Common myeloid progenitor, CD34-positive (primary cell): ENCODE results near the gene WAC.

Experiments
- CTCF ChIA-PET: fragments of 350-600 bp; sonication (Branson Sonifier 250); formaldehyde crosslinking; loops from one replicate; lab custom pipeline; 2021; ENCODE audit warnings: antibody characterized with exemption; lab: Charles Lee
- POLR2A ChIA-PET: fragments of 350-600 bp; sonication (Branson Sonifier 250); formaldehyde crosslinking; loops from one replicate; lab custom pipeline; 2021; ENCODE audit warnings: antibody characterized with exemption; lab: Charles Lee
- DNase-seq, 3 donors: peaks; one replicate each; pipeline versions ENCODE4 v3.0.0 to v3.0.0-alpha.2; 2013
- H3K27ac ChIP-seq, 2 experiments: 1 replicate in 1 of 2; 2 replicates in 1 of 2; pipeline ENCODE4 v1.7.0; 2013; ENCODE audit warnings: inconsistent platforms in 2 of 2, low read length in 2 of 2, mild to moderate bottlenecking in 2 of 2, low read depth in 1 of 2, moderate library complexity in 1 of 2; ENCODE audit not compliant: severe bottlenecking in 2 of 2, insufficient read depth in 1 of 2, poor library complexity in 1 of 2
- H3K27me3 ChIP-seq, 5 experiments: replicated peaks in 2 of 5; 1 replicate in 3 of 5; 2 replicates in 2 of 5; pipeline versions ENCODE4 v1.6.1 to v1.7.0; 2013; ENCODE audit warnings: low read length in 4 of 5, mild to moderate bottlenecking in 2 of 5, moderate library complexity in 2 of 5, inconsistent platforms in 1 of 5; ENCODE audit not compliant: insufficient read depth in 5 of 5, control insufficient read depth in 4 of 5
- H3K36me3 ChIP-seq, 4 experiments: 1 replicate in 2 of 4; 2 replicates in 2 of 4; pipeline versions ENCODE4 v1.6.1 to v1.7.0; 2013; ENCODE audit warnings: low read length in 3 of 4, control low read depth in 1 of 4, mild to moderate bottlenecking in 1 of 4; ENCODE audit not compliant: control insufficient read depth in 4 of 4, insufficient read depth in 4 of 4
- H3K4me1 ChIP-seq, 4 experiments: 1 replicate in 3 of 4; 2 replicates in 1 of 4; pipeline versions ENCODE4 v1.6.1 to v1.7.1; 2013; ENCODE audit warnings: low read length in 3 of 4, mild to moderate bottlenecking in 3 of 4, control low read depth in 1 of 4, inconsistent platforms in 1 of 4, moderate library complexity in 1 of 4; ENCODE audit not compliant: control insufficient read depth in 4 of 4, insufficient read depth in 4 of 4; ENCODE audit errors: control extremely low read depth in 1 of 4
- H3K4me3 ChIP-seq, 7 experiments: 1 replicate in 4 of 7; 2 replicates in 3 of 7; pipeline versions ENCODE4 v1.5.1 to v1.7.0; 2013; ENCODE audit warnings: mild to moderate bottlenecking in 7 of 7, low read length in 6 of 7, moderate library complexity in 6 of 7, inconsistent platforms in 2 of 7, low read depth in 2 of 7, control low read depth in 1 of 7; ENCODE audit not compliant: insufficient read depth in 4 of 7, control insufficient read depth in 1 of 7; ENCODE audit errors: extremely low read depth in 1 of 7
- H3K9me3 ChIP-seq, 5 experiments: 1 replicate in 4 of 5; 2 replicates in 1 of 5; pipeline versions ENCODE4 v1.6.1 to v1.7.1; 2013; ENCODE audit warnings: low read length in 4 of 5, mild to moderate bottlenecking in 2 of 5, inconsistent platforms in 1 of 5, low read depth in 1 of 5, moderate library complexity in 1 of 5; ENCODE audit not compliant: control insufficient read depth in 4 of 5, insufficient read depth in 2 of 5; ENCODE audit errors: control extremely low read depth in 1 of 5
- WGBS: methylation state at CpG from one replicate; pipeline ENCODE4 v1.1.5; 2013; ENCODE audit not compliant: insufficient coverage; 5-methylcytosine and 5-hydroxymethylcytosine counted together

Gene WAC

DNA sequence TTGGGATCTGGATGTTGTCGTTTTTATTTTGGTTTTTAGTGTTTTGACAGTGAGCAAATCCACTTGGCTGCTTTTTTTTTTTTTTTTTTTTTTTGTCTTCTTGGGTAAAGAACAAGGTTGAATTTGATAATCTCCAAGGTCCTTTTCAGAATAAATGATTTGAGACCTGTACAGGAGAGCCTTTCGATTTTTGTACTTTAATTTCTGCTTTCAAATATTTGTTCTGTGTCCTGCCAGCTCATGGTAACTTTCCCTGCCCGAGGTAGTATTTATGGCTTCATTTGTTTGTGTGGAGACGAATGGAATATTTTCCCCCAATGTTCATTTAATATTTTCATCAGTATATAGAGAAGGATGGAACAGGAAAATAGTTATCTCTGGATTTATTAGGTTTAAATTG is 19.9 kb downstream of the WAC start:
- POLR2A ChIA-PET = no interaction called here
- no peak for DNase-seq
- Histone ChIP-seq H3K4me1 (no peaks in the 10 kb centered on the region), H3K9me3 (no peaks in the 10 kb centered on the region), H3K27me3 (no peaks in the 10 kb centered on the region), H3K36me3 (peaks cover 37 to 68% (median 50%) of the 10 kb centered on the region in 4 experiments), H3K27ac (no peak overlapping the region), H3K4me3 (no peak overlapping the region)
- 100% methylated on average over 1 of the region's 4 CpGs for WGBS
- CTCF ChIA-PET = no interaction called here

DNA sequence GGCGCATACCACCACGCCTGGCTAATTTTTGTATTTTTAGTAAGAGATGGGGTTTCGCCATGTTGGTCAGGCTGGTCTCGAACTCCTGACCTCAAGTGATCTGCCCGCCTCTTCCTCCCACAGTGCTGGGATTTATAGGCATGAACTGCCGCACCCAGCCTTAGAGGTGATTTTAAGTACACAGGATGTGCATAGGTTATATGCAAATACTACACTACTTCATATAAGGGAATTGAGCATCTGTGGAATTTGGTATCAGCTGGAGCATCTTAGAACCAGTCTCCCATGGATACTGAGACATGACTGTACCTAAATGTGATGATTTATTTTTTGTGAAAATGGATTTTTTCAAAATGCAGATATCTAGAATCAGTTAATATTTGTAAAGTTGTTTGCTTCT is 21.1 kb downstream of the WAC start:
- no peak overlapping the region for H3K27ac ChIP-seq
- no CpG with 5 or more reads among the region's 6 CpGs for WGBS
- H3K4me3 ChIP-seq = no peak overlapping the region
- POLR2A ChIA-PET = no interaction called here
- no peak for DNase-seq
- H3K4me1 ChIP-seq = peaks cover 4 to 8% (median 6%) of the 10 kb centered on the region in 4 experiments
- CTCF ChIA-PET = interaction anchor here (1.5 to 1.9 kb wide), 3 partner anchors 8 to 12 kb away, joined by 3 to 9 read pairs (median 6); no protein-coding TSS in a partner anchor
- H3K27me3 ChIP-seq = no peaks in the 10 kb centered on the region
- no peaks in the 10 kb centered on the region for H3K9me3 ChIP-seq
- peaks cover 32 to 63% (median 46%) of the 10 kb centered on the region in 4 experiments for H3K36me3 ChIP-seq

DNA sequence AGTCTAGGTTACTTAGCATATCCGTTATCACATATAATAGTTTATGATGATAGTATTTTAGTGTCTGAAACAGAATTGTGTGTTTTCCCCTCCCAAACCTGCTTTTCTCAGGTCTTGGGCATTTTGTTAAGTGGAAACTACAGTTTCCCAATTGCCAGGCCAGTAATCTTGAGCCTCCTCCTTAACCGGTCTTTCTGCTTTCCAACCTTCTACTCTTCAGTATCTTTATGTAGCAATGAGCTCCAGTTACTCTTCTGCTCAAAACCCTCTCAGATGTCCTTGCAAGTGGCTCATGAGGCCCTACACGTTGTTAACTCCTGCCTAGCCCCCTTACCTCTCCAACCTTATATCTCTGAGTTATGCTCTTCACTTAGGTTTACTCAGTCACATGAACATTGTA is 22.0 kb downstream of the WAC start:
- CTCF ChIA-PET = interaction anchor here (1.5 to 3.1 kb wide), 4 partner anchors 9 to 13 kb away, joined by 3 to 12 read pairs (median 8); no protein-coding TSS in a partner anchor
- no peak for DNase-seq

DNA sequence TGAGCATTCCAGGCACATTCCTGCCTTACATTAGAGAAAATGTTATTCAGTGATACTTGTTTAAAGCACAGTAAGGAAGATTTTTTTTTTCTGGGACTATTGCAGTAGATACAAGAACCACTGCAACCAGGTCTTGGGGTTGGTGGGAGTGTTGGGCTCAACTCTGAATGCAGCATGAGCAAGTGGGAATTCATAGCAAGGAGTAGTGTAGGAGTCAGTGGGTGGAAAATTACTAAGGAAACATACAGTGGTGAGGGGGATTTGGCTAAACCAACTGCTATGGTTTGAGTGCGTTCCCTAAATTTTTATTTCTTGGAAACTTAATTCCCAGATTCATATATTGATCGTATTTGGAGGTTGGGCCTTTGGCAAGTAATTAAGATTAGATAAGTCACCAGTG is 22.4 kb downstream of the WAC start:
- Histone ChIP-seq H3K4me3 (no peak overlapping the region), H3K27ac (no peak overlapping the region), H3K36me3 (peaks cover 32 to 62% (median 43%) of the 10 kb centered on the region in 4 experiments), H3K4me1 (peaks cover 7 to 15% (median 10%) of the 10 kb centered on the region in 4 experiments), H3K27me3 (no peaks in the 10 kb centered on the region), H3K9me3 (no peaks in the 10 kb centered on the region)
- ChIA-PET POLR2A (no interaction called here), CTCF (interaction anchor here (1.5 to 4.6 kb wide), 6 partner anchors 9 to 17 kb away, joined by 3 to 21 read pairs (median 10); no protein-coding TSS in a partner anchor)
- 100% methylated on average over 1 of the region's 2 CpGs for WGBS
- no peak for DNase-seq

More for the DNA sequence above, 22.0 kb downstream of the WAC start:
- H3K27ac ChIP-seq = no peak overlapping the region
- no peak overlapping the region for H3K4me3 ChIP-seq
- H3K4me1 ChIP-seq = peaks cover 7 to 15% (median 10%) of the 10 kb centered on the region in 4 experiments
- POLR2A ChIA-PET = no interaction called here
- no peaks in the 10 kb centered on the region for H3K9me3 ChIP-seq
- WGBS = 100% methylated on average over 2 of the region's 3 CpGs
- H3K36me3 ChIP-seq = peaks cover 30 to 63% (median 42%) of the 10 kb centered on the region in 4 experiments
- no peaks in the 10 kb centered on the region for H3K27me3 ChIP-seq

DNA sequence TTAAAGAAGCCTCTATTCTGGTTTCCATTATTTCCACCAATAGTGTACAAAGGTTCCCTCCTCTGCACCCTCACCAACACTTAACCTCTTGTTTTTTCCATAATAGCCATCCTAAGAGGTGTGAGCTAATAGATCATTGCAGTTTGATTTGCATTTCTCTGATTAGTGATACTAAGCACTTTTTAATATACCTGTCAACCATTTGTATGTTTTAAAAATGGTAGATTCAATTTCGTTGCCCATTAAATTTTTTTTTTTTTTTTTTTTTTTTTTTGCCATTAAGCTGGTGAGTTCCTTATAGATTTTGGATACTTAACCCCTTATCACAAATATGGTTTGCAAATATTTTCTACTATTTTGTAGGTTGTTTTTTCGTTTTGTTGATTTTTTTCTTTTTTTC is 23.2 kb downstream of the WAC start:
- H3K4me1 ChIP-seq = peaks cover 7 to 15% (median 10%) of the 10 kb centered on the region in 4 experiments
- no peak overlapping the region for H3K27ac ChIP-seq
- ChIA-PET CTCF (interaction anchor here (0.6 to 4.6 kb wide), 5 partner anchors 10 to 22 kb away, joined by 3 to 21 read pairs (median 10); no protein-coding TSS in a partner anchor), POLR2A (interaction anchor here (0.6 kb wide), 1 partner anchor 60 kb away, joined by 3 read pairs; no protein-coding TSS in a partner anchor)
- DNase-seq = no peak
- H3K36me3 ChIP-seq = peaks cover 34 to 62% (median 45%) of the 10 kb centered on the region in 4 experiments
- no peaks in the 10 kb centered on the region for H3K27me3 ChIP-seq
- no peak overlapping the region for H3K4me3 ChIP-seq
- no CpG with 5 or more reads among the region's 2 CpGs for WGBS
- H3K9me3 ChIP-seq = no peaks in the 10 kb centered on the region

DNA sequence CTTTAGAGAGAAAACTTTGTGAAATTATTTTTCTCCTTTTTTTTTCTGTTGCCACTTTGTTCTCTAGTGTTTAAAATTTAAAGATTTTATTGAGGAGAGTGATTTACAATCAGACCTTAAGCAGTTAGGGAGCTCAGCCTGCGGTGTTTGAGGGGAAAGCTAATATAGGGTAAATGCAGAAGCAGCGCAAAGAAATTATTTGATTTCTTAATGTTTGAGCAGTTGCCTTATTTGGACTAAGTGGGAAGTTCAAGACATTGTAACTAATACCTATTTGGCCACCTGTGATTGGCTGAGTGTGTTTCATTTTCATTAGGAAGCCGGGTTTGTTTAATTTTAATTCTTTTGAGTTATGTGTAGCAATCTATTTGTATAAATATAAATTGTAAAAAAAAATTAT is 25.3 kb downstream of the WAC start:
- WGBS = 100% methylated on average over 2 of the region's 3 CpGs
- Histone ChIP-seq H3K36me3 (peaks cover 40 to 63% (median 44%) of the 10 kb centered on the region in 4 experiments), H3K4me3 (no peak overlapping the region), H3K9me3 (no peaks in the 10 kb centered on the region), H3K4me1 (peaks cover 7 to 15% (median 10%) of the 10 kb centered on the region in 4 experiments), H3K27me3 (no peaks in the 10 kb centered on the region), H3K27ac (no peak overlapping the region)
- CTCF ChIA-PET = interaction anchor here (1.8 to 4.6 kb wide), 3 partner anchors 9 to 17 kb away, joined by 7 to 21 read pairs (median 12); no protein-coding TSS in a partner anchor
- POLR2A ChIA-PET = no interaction called here
- no peak for DNase-seq

DNA sequence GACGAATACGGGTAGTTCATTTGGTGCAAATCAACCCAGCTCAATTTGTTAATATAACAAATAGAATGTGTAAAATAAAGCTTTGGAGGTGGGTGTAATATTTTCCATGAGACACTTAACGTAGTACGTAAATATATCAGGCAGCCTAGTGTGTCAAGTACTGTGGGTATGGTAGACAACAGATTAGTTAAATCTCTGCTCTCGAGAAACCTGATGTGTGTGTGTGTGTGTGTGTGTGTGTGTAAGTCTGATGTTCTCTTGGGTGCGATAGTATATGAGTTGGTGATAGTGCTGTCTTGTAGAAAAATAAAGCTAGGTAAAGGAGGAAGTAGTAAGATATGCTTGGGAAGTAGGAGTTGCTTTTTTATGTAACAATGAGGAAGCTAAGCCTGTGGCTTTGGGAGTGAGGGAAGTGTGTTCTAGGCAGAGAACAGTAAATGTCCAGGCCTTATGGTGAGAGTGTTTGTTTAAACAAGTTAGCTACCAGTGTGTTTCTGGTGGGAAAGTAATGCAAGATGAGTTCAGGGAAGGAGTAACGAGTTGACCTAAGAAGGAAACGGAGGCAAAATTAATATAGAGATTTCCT is 26.1 kb downstream of the WAC start:
- peaks cover 7 to 17% (median 10%) of the 10 kb centered on the region in 4 experiments for H3K4me1 ChIP-seq
- DNase-seq = peak; percentile 10 to 46 (median 21)
- H3K27me3 ChIP-seq = no peaks in the 10 kb centered on the region
- ChIA-PET POLR2A (no interaction called here), CTCF (interaction anchor here (1.4 to 4.6 kb wide), 3 partner anchors 8 to 13 kb away, joined by 4 to 21 read pairs (median 7); no protein-coding TSS in a partner anchor)
- H3K9me3 ChIP-seq = no peaks in the 10 kb centered on the region
- H3K4me3 ChIP-seq = no peak overlapping the region
- WGBS = 55% methylated on average over 4 of the region's 8 CpGs
- H3K36me3 ChIP-seq = peaks cover 40 to 62% (median 41%) of the 10 kb centered on the region in 4 experiments
- no peak overlapping the region for H3K27ac ChIP-seq
